NCI-H524 (cell line): Measurements from ENCODE around the gene LSM10.

ENCODE experiments used
- DNase-seq, 2 experiments: peaks; one replicate each; lab custom pipeline; 2025; lab: John Stamatoyannopoulos, UW

The LSM10 gene

GRCh38 chr1:36397378-36398230 is at the start of gene LSM10:
LSM10 (minus strand) TSS chr1:36397908; CDS start chr1:36394129, 3,779 bp downstream.
- peak; percentile 66 to 88 for DNase-seq

GRCh38 chr1:36447450-36447849 is 49.7 kb upstream of the LSM10 start:
- DNase-seq = no peak

GRCh38 chr1:36446746-36447145 is 49.0 kb upstream of the LSM10 start:
- no peak for DNase-seq

GRCh38 chr1:36446271-36446670 is 48.6 kb upstream of the LSM10 start:
- peak; percentile 8 to 69 for DNase-seq

GRCh38 chr1:36443297-36443696 is 45.6 kb upstream of the LSM10 start:
- no peak for DNase-seq

GRCh38 chr1:36442337-36442736 is 44.6 kb upstream of the LSM10 start:
- no peak for DNase-seq

- DNase-seq = no peak
Measured at GRCh38 chr1:36440646-36441045, 42.9 kb upstream of the LSM10 start.

- DNase-seq = no peak
Measured at GRCh38 chr1:36440044-36440443, 42.3 kb upstream of the LSM10 start.

- no peak for DNase-seq
Measured at GRCh38 chr1:36438715-36439114, 41.0 kb upstream of the LSM10 start.

GRCh38 chr1:36436821-36437220 is 39.1 kb upstream of the LSM10 start:
- no peak for DNase-seq

- DNase-seq = no peak
Measured at GRCh38 chr1:36433102-36433501, 35.4 kb upstream of the LSM10 start.

GRCh38 chr1:36432616-36433015 is 34.9 kb upstream of the LSM10 start:
- DNase-seq = no peak

- no peak for DNase-seq
Measured at GRCh38 chr1:36425791-36426190, 28.1 kb upstream of the LSM10 start.

- no peak for DNase-seq
Measured at GRCh38 chr1:36421649-36422048, 23.9 kb upstream of the LSM10 start.

- peak; percentile 8 to 68 for DNase-seq
Measured at GRCh38 chr1:36420836-36421317, 23.2 kb upstream of the LSM10 start.

GRCh38 chr1:36420409-36420808 is 22.7 kb upstream of the LSM10 start:
- DNase-seq = no peak

- DNase-seq = no peak
Measured at GRCh38 chr1:36419569-36419968, 21.9 kb upstream of the LSM10 start.

- DNase-seq = no peak
Measured at GRCh38 chr1:36419140-36419539, 21.4 kb upstream of the LSM10 start.

- DNase-seq = no peak
Measured at GRCh38 chr1:36417931-36418330, 20.2 kb upstream of the LSM10 start.

- no peak for DNase-seq
Measured at GRCh38 chr1:36415661-36416326, 18.1 kb upstream of the LSM10 start.

- no peak for DNase-seq
Measured at GRCh38 chr1:36414384-36414783, 16.7 kb upstream of the LSM10 start.

GRCh38 chr1:36411674-36412648 is 14.3 kb upstream of the LSM10 start:
- peak in 1 of 2 experiments; percentile 15 for DNase-seq
